Activated T-helper 17 cell treated with anti-CD3 and anti-CD28 coated beads, Interleukin-2, amount 50 U/mL, for 72 hours (primary cell): ENCODE results near the gene SHB. TPM values are rescaled to one million over a fixed set of nuclear protein-coding genes. Genes with fewer than 3 reads are reported as not detected.

ENCODE experiments used
- ATAC-seq: fragments of 150-1000 bp; cut with Tn5 transposase; replicated peaks from 2 replicates; pipeline ENCODE4 v1.10.0; 2021; ENCODE audit warnings: mild to moderate bottlenecking, moderate library complexity
- H3K27ac Mint-ChIP-seq: one replicate; pipeline ENCODE4 v1.8.0; 2022; ENCODE audit warnings: mixed read lengths
- H3K27me3 Mint-ChIP-seq: one replicate; pipeline ENCODE4 v1.8.0; 2022; ENCODE audit warnings: mixed read lengths
- H3K36me3 Mint-ChIP-seq: one replicate; pipeline ENCODE4 v1.8.0; 2022; ENCODE audit warnings: low read depth, mild to moderate bottlenecking, mixed read lengths
- H3K4me1 Mint-ChIP-seq: one replicate; pipeline ENCODE4 v1.8.0; 2022; ENCODE audit warnings: mixed read lengths
- H3K4me3 Mint-ChIP-seq: one replicate; pipeline ENCODE4 v1.8.0; 2022; ENCODE audit warnings: mild to moderate bottlenecking, mixed read lengths
- H3K9me3 Mint-ChIP-seq: one replicate; pipeline ENCODE4 v1.8.0; 2022; ENCODE audit warnings: mixed read lengths
- total RNA-seq, 2 donors: library from RNA; stranded (reverse); gene quantifications; one replicate each; pipeline ENCODE4 v1.2.3, GENCODE V29; 2022

The SHB gene
- total RNA-seq, 2 donors from 2014 or later = 0.95 to 1.7 TPM

- no peaks in the 10 kb centered on the region for H3K9me3 Mint-ChIP-seq
- H3K27ac Mint-ChIP-seq = no peak overlapping the region
- no peak for ATAC-seq
- H3K36me3 Mint-ChIP-seq = no peaks in the 10 kb centered on the region
- H3K27me3 Mint-ChIP-seq = no peaks in the 10 kb centered on the region
- no peaks in the 10 kb centered on the region for H3K4me1 Mint-ChIP-seq
- H3K4me3 Mint-ChIP-seq = no peak overlapping the region
These were observed 125.4 kb downstream of the SHB start for GRCh38 chr9:37943345-37944265.

GRCh38 chr9:37942621-37943344 is 126.2 kb downstream of the SHB start:
- H3K9me3 Mint-ChIP-seq = no peaks in the 10 kb centered on the region
- no peak overlapping the region for H3K4me3 Mint-ChIP-seq
- H3K27me3 Mint-ChIP-seq = no peaks in the 10 kb centered on the region
- no peaks in the 10 kb centered on the region for H3K4me1 Mint-ChIP-seq
- no peak overlapping the region for H3K27ac Mint-ChIP-seq
- H3K36me3 Mint-ChIP-seq = no peaks in the 10 kb centered on the region
- no peak for ATAC-seq

DNA sequence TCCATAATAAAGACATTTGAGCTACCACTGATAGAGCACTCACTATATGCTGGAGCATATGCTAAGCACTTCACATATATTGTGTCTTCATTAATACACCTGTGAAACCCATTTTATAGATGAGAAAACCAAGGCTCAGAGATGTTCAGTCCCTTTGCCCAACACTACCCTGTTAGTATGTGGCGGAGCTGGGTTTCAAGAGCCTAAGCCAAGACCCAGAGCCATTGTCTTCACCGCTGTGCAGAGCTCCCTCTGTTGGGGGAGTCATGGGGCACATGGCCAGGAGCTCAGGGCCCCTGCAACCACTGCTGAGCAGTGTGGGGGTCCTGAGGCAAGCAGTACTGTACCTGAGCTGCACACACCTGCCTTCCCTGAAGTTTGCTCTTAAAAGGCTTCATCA is 127.8 kb downstream of the SHB start:
- Mint-ChIP-seq H3K4me3 (no peak overlapping the region), H3K27me3 (no peaks in the 10 kb centered on the region), H3K4me1 (no peaks in the 10 kb centered on the region), H3K27ac (no peak overlapping the region), H3K9me3 (no peaks in the 10 kb centered on the region), H3K36me3 (no peaks in the 10 kb centered on the region)
- ATAC-seq = no peak

- Mint-ChIP-seq H3K4me1 (no peaks in the 10 kb centered on the region), H3K9me3 (no peaks in the 10 kb centered on the region), H3K27ac (no peak overlapping the region), H3K36me3 (no peaks in the 10 kb centered on the region), H3K4me3 (no peak overlapping the region), H3K27me3 (no peaks in the 10 kb centered on the region)
- no peak for ATAC-seq
These were observed 129.4 kb downstream of the SHB start for GRCh38 chr9:37939575-37940095.

GRCh38 chr9:37938121-37938891 is 130.7 kb downstream of the SHB start:
- no peaks in the 10 kb centered on the region for H3K36me3 Mint-ChIP-seq
- no peak overlapping the region for H3K4me3 Mint-ChIP-seq
- no peaks in the 10 kb centered on the region for H3K27me3 Mint-ChIP-seq
- no peak overlapping the region for H3K27ac Mint-ChIP-seq
- no peak for ATAC-seq
- H3K4me1 Mint-ChIP-seq = no peaks in the 10 kb centered on the region
- H3K9me3 Mint-ChIP-seq = no peaks in the 10 kb centered on the region

DNA sequence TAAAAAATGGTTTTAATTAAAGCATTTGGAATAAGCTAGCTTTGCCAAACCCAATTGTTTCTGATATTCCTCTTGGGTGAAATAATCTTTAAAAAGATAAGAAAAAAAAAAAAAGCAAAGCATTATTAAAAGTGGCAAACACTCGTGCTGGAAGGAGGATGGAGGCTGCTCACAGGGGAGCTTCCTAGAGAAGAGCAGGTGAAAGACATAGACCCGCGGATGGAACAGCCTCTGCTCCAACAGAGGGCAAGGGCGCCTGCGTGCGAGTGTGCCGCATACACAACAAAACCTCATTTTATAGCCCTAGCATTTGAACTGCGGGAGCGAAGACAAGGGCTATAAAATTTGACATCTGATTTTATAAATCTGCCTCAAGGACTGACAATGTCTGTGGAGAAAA is 131.7 kb downstream of the SHB start:
- Mint-ChIP-seq H3K36me3 (no peaks in the 10 kb centered on the region), H3K4me3 (no peak overlapping the region), H3K4me1 (no peaks in the 10 kb centered on the region)

GRCh38 chr9:37936965-37937364 is 132.1 kb downstream of the SHB start:
- Mint-ChIP-seq H3K9me3 (no peaks in the 10 kb centered on the region), H3K27me3 (no peaks in the 10 kb centered on the region), H3K4me3 (no peak overlapping the region), H3K36me3 (no peaks in the 10 kb centered on the region), H3K27ac (no peak overlapping the region), H3K4me1 (no peaks in the 10 kb centered on the region)
- no peak for ATAC-seq

More for the DNA sequence above, 131.7 kb downstream of the SHB start:
- no peak overlapping the region for H3K27ac Mint-ChIP-seq
- no peak for ATAC-seq
- no peaks in the 10 kb centered on the region for H3K27me3 Mint-ChIP-seq
- H3K9me3 Mint-ChIP-seq = no peaks in the 10 kb centered on the region

- Mint-ChIP-seq H3K4me1 (no peaks in the 10 kb centered on the region), H3K27ac (no peak overlapping the region), H3K36me3 (no peaks in the 10 kb centered on the region), H3K27me3 (no peaks in the 10 kb centered on the region), H3K9me3 (no peaks in the 10 kb centered on the region), H3K4me3 (no peak overlapping the region)
- no peak for ATAC-seq
These were observed 132.7 kb downstream of the SHB start for GRCh38 chr9:37936376-37936775.

DNA sequence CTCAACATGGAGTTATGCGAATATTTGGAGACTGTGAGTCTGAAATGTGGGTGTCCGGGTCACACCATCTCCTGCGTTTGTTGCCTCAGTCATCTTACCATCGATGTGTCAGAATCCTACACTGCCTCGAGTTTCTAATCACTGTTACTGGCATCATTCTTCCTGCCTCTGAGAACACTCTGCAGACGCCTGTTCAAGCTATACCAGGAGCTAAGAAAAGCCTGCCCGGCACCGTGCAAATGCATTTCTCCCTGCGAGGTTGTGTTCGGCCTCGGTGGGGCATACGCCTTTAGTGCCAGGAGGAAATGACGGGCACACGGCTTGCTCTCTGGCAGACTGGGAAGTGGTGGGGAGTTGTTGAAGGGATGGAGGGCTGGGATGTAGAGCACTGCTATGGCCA is 133.9 kb downstream of the SHB start:
- Mint-ChIP-seq H3K27ac (no peak overlapping the region), H3K36me3 (no peaks in the 10 kb centered on the region), H3K9me3 (no peaks in the 10 kb centered on the region), H3K4me1 (no peaks in the 10 kb centered on the region), H3K4me3 (no peak overlapping the region), H3K27me3 (no peaks in the 10 kb centered on the region)
- ATAC-seq = no peak

DNA sequence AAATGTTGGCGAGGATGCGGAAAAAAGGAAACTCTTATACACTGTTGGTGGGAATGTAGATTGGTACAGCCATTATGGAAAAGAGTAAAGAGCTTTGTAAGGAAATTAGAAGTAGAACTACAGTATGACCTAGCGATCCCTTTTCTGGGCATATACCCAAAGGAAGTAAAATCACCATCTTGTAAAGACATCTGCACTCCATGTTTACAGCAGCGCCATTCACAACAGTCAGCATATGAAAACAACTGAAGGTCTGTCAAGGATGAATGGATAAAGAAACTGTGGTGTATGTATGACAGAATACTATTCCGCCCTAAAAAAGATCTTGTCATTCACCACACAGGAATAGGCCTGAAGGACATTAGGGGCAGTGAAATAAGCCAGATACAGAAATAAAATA is 137.4 kb downstream of the SHB start:
- no peak for ATAC-seq
- no peak overlapping the region for H3K4me3 Mint-ChIP-seq
- H3K27ac Mint-ChIP-seq = no peak overlapping the region
- no peaks in the 10 kb centered on the region for H3K4me1 Mint-ChIP-seq
- H3K27me3 Mint-ChIP-seq = no peaks in the 10 kb centered on the region
- H3K36me3 Mint-ChIP-seq = no peaks in the 10 kb centered on the region
- H3K9me3 Mint-ChIP-seq = no peaks in the 10 kb centered on the region

- Mint-ChIP-seq H3K36me3 (no peaks in the 10 kb centered on the region), H3K4me1 (no peaks in the 10 kb centered on the region), H3K4me3 (no peak overlapping the region), H3K9me3 (no peaks in the 10 kb centered on the region), H3K27ac (no peak overlapping the region), H3K27me3 (no peaks in the 10 kb centered on the region)
- ATAC-seq = no peak
These were observed 139.6 kb downstream of the SHB start for GRCh38 chr9:37929441-37929895.

GRCh38 chr9:37928552-37929430 is 140.2 kb downstream of the SHB start:
- H3K36me3 Mint-ChIP-seq = no peaks in the 10 kb centered on the region
- no peak for ATAC-seq
- H3K9me3 Mint-ChIP-seq = no peaks in the 10 kb centered on the region

GRCh38 chr9:37927601-37928551 is 141.2 kb downstream of the SHB start:
- ATAC-seq = no peak
- Mint-ChIP-seq H3K4me3 (no peak overlapping the region), H3K9me3 (no peaks in the 10 kb centered on the region), H3K36me3 (no peaks in the 10 kb centered on the region), H3K27me3 (no peaks in the 10 kb centered on the region), H3K4me1 (no peaks in the 10 kb centered on the region), H3K27ac (no peak overlapping the region)

More at GRCh38 chr9:37928552-37929430, 140.2 kb downstream of the SHB start:
- Mint-ChIP-seq H3K4me3 (no peak overlapping the region), H3K4me1 (no peaks in the 10 kb centered on the region), H3K27ac (no peak overlapping the region), H3K27me3 (no peaks in the 10 kb centered on the region)
